Amniotic stem cell (primary cell): ENCODE measurements around the gene RPUSD2.
A peak's percentile ranks its signal among the peaks of the same experiment; 100 is the strongest.

Experiments used
- DNase-seq: peaks from one replicate; lab custom pipeline; 2025; lab: John Stamatoyannopoulos, UW

Gene RPUSD2, protein sequence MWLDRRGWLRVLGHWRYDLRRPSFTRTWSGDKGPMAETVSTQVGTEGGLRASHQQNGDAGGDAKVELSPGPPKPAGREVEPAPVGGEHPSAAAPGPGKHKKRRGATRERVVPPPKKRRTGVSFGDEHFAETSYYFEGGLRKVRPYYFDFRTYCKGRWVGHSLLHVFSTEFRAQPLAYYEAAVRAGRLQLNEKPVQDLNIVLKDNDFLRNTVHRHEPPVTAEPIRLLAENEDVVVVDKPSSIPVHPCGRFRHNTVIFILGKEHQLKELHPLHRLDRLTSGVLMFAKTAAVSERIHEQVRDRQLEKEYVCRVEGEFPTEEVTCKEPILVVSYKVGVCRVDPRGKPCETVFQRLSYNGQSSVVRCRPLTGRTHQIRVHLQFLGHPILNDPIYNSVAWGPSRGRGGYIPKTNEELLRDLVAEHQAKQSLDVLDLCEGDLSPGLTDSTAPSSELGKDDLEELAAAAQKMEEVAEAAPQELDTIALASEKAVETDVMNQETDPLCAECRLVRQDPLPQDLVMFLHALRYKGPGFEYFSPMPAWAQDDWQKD

GRCh38 chr15:40569129-40569953 lies at the start of gene RPUSD2:
Gene RPUSD2, plus strand, starts transcription at chr15:40569299. Its CDS starts 39 bp downstream, at chr15:40569338.
- peak; percentile 83 for DNase-seq

- DNase-seq, result no peak
Measured at GRCh38 chr15:40523611-40524010, 45.5 kb upstream of the RPUSD2 start.

DNA sequence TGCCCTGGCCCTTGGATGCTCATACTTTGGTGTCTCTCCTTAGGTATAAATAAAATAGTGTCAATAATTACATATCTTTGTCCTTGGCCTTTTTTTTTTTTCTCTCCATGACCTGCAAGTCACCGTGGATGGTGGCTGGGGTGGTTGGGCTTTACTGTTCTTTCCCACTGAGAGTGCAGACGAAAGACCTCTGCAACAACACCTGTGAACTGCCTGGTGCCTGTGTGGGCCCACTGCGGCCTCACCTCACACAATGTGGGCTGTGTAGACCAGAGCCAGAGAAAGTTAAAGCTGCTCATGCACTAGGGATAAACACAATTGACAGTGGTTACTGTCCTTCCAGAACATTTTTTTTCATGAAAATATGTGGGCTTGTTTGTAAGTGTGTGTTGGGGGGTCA lies 43.2 kb upstream of the RPUSD2 start:
- DNase-seq, result no peak

DNA sequence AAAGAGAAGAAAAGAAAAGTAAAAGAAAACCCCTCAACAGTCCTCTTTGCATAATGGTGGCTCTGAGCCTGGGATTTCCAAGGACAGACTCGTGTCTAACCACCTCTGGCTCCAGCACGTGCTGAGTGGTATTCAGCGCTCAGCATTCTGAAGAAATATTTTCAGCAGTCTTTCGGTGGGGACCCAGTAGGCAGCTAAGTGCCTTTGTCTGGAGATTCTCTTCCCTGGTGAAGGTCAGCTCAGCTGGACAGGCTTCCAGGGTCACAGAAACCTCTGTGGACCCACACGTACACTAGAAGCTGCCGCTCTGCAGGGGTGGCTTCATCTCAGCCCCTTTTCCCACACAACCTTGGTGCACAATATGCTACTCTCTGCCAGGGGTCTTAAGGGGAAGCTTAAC lies 40.3 kb upstream of the RPUSD2 start:
- no peak for DNase-seq

- no peak for DNase-seq
Measured at GRCh38 chr15:40533763-40534364, 35.2 kb upstream of the RPUSD2 start.

- DNase-seq, result no peak
Measured at GRCh38 chr15:40534371-40534770, 34.7 kb upstream of the RPUSD2 start.

DNA sequence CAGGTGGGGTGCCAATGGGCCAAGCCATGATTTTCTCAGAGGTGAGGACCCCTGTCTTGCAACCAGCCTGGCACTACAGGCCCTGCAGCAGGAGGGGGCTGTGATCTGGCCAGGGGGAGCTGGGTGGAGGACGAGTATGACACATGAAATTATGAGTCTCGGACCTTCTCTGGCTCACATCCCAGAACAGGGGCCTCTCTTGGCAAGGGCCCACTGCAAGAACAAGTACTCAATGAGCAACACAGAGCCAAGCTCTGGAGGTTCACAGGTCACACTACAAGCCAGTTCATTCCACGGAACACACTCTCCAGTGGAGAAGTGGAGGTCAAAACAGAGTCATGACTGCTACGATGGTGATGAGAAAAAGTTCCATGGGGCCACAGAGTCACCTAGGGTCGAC lies 32.6 kb upstream of the RPUSD2 start:
- DNase-seq, result no peak

GRCh38 chr15:40538976-40539375 lies 30.1 kb upstream of the RPUSD2 start:
- DNase-seq, result no peak

DNA sequence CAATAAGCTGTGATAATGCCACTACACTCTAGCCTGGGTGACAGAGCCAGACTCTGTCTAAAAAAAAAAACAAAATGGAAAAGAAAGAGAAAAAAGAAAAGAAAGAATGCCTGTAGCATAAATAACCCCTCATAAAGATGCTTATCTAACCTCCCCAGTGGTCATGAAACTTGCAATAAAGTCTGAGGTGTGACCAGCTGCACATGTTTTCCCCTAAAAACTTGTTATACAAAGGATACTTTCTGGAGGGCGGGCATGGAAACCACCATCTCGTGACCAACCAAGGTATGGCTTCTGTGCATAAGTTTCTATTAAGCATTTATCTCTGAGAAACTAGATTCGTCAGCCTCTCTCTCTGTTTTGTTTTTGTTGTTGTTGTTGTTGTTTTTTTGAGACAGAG lies 26.0 kb upstream of the RPUSD2 start:
- no peak for DNase-seq

DNA sequence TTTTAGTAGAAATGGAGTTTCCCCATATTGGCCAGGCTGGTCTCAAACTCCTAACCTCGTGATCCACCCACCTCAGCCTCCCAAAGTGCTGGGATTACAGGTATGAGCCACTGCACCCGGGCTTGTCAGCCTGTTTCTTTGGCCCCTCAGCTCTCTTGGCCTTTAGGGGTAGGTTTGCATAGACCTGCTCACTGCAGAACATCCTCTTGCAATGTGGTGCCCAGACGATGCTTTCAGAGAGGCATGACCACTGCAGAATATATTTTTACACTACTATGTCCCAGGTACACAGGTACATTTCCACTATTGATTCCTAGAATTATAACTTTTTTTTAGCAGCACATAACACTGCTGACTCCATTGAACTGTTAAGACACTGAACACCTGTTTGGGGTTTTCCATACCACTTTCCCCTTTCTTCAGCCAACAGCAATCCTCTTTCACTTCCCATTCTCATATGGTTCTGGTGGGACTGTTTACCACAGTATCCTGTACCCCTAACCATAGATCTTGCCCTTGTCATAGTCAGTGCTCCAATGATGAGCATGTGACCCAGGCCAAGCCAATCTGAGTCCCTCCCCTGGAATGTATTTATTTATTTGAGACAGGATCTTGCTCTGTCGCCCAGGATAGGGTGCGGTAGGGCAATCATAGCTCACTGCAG lies 25.3 kb upstream of the RPUSD2 start:
- no peak for DNase-seq

- no peak for DNase-seq
Measured at GRCh38 chr15:40545457-40545856, 23.6 kb upstream of the RPUSD2 start.

GRCh38 chr15:40548610-40549009 lies 20.5 kb upstream of the RPUSD2 start:
- no peak for DNase-seq

DNA sequence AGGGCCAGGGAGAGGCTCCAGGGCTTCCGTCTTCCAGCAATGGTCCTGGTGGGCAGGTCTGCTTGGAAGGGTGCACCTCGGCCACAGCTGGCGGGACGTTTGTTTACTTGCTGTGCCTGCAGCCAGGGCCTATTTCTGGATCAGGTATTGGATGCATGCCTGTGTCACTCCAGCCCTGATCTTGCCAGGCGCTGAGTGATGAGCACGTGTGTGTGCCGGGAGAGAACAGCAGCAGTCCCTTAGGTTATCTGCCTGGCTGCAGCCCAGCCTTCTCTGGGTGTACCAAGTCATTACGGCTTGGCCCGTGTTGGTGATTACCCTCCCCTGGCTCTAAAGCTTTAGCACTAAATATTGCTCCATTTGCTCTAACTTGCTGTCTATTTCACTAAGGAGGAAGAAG lies 19.2 kb upstream of the RPUSD2 start:
- DNase-seq, result no peak

DNA sequence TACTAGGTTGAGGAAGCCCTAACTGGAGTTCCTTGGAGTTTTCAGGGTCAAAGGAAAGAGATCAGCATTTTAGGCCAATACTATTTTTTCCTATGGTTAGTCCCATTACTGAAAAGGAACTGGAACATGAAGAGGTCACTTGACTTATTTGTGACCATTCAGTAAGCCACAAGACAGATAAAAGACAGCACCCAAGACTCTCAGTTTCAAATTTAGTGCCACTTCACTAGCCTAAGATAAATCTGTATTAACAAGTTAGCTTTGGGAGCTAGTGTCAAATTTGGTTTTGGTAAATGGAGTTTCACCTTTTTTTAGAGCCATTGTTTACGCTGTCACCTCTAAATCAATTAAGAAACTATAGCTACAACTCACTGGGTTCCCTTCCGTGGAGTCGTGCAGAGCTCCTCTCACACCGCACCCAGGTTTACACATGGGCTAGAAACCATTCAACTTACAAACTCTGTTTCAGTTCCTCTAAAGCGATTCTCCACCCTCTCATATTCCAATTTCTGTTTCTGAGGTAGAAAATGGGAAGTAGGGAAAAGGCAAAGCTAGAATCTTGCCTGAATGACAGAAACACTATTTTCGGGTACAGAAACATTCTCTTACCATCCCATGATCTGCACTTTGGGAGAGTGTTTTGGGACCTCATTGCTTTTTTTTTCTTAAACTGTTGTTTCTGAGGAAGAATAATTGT lies 18.6 kb upstream of the RPUSD2 start:
- DNase-seq, result no peak

GRCh38 chr15:40554161-40554525 lies 15.0 kb upstream of the RPUSD2 start:
- no peak for DNase-seq

DNA sequence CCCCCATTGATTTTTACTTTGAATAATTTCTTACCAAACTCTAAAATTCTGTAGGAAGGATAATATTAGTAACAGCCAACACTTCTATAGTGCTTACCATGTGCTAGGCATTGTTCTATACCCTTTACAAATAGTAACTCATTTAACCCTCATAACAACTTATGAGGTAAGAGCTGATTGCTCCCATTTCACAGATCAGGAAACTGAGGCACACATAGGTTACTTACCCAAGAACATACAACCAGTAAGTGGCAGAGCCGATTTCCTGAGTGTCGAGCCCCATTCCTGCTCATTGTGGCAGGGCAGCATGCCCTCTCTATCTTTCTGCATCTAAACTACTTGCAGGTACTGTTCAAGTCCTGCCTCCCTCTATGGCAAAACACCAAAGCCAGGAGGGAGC lies 13.2 kb upstream of the RPUSD2 start:
- no peak for DNase-seq

- no peak for DNase-seq
Measured at GRCh38 chr15:40558952-40559742, 10.0 kb upstream of the RPUSD2 start.

- no peak for DNase-seq
Measured at GRCh38 chr15:40562691-40563090, 6.4 kb upstream of the RPUSD2 start.

- no peak for DNase-seq
Measured at GRCh38 chr15:40563426-40563825, 5.7 kb upstream of the RPUSD2 start.

DNA sequence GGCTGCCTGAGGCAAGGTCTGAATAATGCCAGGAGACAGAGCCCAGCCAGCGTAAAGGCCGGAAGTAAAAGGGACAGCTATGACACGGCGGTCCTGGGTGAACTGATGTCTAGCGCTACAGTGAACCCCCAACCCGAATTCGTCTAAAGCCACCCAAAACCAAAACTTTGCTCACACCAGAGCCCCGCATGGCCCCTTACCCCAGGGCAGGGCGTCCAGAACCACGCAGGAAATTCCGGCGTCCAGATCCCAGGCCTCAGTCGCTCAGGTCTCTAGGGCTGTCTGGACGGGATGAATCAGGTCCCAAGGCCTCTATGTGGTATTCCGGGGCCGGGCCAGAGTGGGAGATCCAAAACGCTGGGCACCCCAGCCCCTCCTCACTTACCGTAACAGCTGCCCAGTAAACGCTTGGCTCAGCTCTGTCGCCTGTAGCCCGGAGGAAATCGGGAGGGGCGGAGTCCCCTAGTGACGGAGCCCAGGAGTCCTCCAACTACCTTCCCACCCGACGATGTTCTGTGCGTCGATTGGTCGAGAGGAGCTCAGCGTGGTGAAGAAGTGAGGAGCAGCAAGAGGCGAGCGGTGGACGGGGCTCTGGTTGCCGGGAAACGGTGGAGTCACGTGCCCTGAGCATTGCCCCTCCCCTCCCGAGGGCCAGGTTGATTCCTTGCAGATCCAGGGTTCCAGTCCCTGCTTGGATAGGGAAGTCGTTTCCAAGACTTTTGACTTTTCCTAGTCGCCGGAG lies 4.3 kb upstream of the RPUSD2 start, which contains the start of gene CCDC32:
CCDC32 (minus strand) TSS at position 452 of the 742 bp plus-strand sequence. CDS start 2,027 bp downstream, outside the sequence.
- DNase-seq, result peak; percentile 99
